ENCODE measurements around the gene NECAB2. TPM values are rescaled to one million over a fixed set of nuclear protein-coding genes. Genes with fewer than 3 reads are reported as not detected.

The NECAB2 gene
- total RNA-seq, 1 donor from 2014 or later = not detected

DNA sequence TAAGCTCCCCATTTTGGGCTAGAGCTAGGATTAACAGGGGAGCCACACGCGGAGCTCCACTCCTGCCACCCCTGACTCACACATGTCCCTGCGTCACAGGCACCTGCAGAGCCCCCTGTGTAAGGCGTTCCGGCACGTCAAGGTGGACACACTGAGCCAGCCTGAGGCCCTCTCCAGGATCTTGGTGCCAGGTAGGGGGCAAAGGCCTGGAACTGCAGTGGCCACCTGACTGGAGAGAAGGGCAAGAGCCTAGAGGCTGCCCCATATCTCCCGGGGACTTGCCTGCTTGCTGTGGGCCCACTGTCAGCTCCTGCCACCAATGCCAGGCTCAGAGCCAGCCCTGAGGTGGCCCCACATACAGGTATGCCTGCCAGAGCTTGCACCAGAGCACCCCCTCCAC, 33.7 kb downstream of the NECAB2 start:
- no peak overlapping the region for H3K4me3 Mint-ChIP-seq (ENCODE audit: low read depth)
- H3K4me1 Mint-ChIP-seq (ENCODE audit: low read depth) = no peaks in the 10 kb centered on the region
- intact Hi-C loops (cut with micrococcal nuclease) = no loop called here

DNA sequence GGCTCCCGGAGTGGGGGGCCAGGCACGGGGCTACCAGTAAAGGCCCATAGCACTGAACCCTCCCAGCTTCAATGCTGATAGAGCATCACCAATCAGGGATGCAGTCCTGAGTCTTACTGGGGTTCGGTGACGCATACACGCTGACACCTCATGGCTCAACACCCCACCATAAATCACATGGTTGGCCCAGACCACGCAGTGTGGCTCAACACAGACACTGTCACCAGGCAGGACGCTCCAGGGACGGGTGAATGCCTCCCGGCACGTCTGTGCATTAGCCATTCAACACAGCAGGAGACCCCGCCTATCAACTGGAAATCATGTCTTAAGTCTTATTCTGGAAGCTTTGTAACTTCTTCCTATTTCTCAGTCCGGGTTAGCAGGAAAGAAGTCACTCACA, 35.0 kb downstream of the NECAB2 start:
- no peak for DNase-seq (ENCODE audit: low spot score)
- H3K36me3 Mint-ChIP-seq (ENCODE audit: low read depth) = no peaks in the 10 kb centered on the region
- H3K27ac Mint-ChIP-seq = no peak overlapping the region
- no peaks in the 10 kb centered on the region for H3K4me1 Mint-ChIP-seq (ENCODE audit: low read depth)
- H3K9me3 Mint-ChIP-seq = no peaks in the 10 kb centered on the region
- no peak overlapping the region for H3K4me3 Mint-ChIP-seq (ENCODE audit: low read depth)
- intact Hi-C loops (cut with micrococcal nuclease) = no loop called here
- peaks cover 5% of the 10 kb centered on the region for H3K27me3 Mint-ChIP-seq (ENCODE audit: low read depth)

More for the DNA sequence above, 33.7 kb downstream of the NECAB2 start:
- Mint-ChIP-seq H3K36me3 (ENCODE audit: low read depth) (no peaks in the 10 kb centered on the region), H3K27ac (no peak overlapping the region), H3K27me3 (ENCODE audit: low read depth) (peaks cover 5% of the 10 kb centered on the region), H3K9me3 (no peaks in the 10 kb centered on the region)
- no peak for DNase-seq (ENCODE audit: low spot score)

DNA sequence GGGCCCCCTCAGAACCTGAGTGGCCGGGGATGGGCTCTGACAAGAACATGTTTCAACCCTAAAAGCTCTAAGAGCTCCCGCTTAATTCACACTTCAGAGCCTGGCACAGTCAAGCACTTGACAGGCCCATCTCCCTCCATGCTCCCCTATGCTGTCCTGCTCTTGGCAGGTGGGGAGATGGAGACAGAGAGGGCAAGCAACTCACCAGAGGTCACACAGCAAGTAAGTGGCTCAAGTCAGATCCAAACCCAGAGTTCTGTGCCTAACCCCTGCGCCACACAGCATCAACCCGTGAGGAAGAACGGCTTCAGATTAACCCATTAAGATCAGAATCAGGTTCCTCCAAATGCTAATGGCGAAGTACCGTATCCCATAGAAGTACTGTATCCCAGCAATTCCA, 36.4 kb downstream of the NECAB2 start:
- DNase-seq (ENCODE audit: low spot score) = no peak
- no peaks in the 10 kb centered on the region for H3K36me3 Mint-ChIP-seq (ENCODE audit: low read depth)
- no peaks in the 10 kb centered on the region for H3K4me1 Mint-ChIP-seq (ENCODE audit: low read depth)
- no peak overlapping the region for H3K4me3 Mint-ChIP-seq (ENCODE audit: low read depth)
- no peak overlapping the region for H3K27ac Mint-ChIP-seq
- intact Hi-C loops (cut with micrococcal nuclease) = no loop called here
- no peaks in the 10 kb centered on the region for H3K9me3 Mint-ChIP-seq
- H3K27me3 Mint-ChIP-seq (ENCODE audit: low read depth) = peaks cover 5% of the 10 kb centered on the region

DNA sequence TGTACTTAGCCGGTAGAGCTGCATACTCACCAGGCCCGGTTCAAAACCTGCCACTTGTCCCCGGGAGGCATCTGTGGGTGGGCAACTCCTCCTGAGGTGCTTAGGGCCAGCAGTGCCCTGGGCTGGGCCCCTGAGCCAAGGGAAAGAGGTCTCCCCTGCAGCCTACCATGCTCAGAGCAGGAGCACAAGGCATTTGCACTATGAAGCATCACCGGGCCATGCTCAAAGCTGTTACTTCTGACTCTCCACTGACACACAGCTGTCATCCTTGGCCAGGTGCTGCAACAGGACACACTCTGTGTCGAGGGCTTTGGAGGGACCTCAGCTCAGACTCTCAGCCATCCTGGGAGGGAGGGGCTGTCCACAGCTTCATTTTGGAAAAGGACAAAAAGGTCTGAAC, 37.3 kb downstream of the NECAB2 start:
- no peaks in the 10 kb centered on the region for H3K36me3 Mint-ChIP-seq (ENCODE audit: low read depth)
- no peaks in the 10 kb centered on the region for H3K9me3 Mint-ChIP-seq
- intact Hi-C loops (cut with micrococcal nuclease) = no loop called here
- H3K4me1 Mint-ChIP-seq (ENCODE audit: low read depth) = no peaks in the 10 kb centered on the region
- peaks cover 5% of the 10 kb centered on the region for H3K27me3 Mint-ChIP-seq (ENCODE audit: low read depth)
- DNase-seq (ENCODE audit: low spot score) = no peak
- no peak overlapping the region for H3K27ac Mint-ChIP-seq
- H3K4me3 Mint-ChIP-seq (ENCODE audit: low read depth) = no peak overlapping the region

DNA sequence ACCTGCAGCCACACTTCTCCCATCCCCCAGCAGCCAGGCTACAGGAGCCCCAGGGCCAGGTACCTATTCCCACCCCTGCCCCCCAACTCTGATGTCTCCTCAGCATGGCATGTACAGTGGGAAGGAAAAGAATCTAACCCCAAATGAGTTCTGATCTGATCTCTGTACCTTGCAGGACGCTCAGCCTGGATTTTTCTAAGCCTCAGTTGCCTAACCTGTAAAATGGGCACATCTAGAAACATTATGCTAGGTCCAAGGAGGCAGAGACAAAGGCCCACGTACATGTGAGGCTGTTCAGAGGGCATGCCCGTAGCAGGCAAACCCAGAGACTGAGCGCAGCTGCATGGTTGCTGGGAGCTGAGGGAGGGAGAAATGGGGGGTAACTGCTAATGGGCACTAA, 39.5 kb downstream of the NECAB2 start:
- no peak overlapping the region for H3K4me3 Mint-ChIP-seq (ENCODE audit: low read depth)
- no peaks in the 10 kb centered on the region for H3K4me1 Mint-ChIP-seq (ENCODE audit: low read depth)
- no peaks in the 10 kb centered on the region for H3K9me3 Mint-ChIP-seq
- no peak for DNase-seq (ENCODE audit: low spot score)
- H3K36me3 Mint-ChIP-seq (ENCODE audit: low read depth) = no peaks in the 10 kb centered on the region
- no peak overlapping the region for H3K27ac Mint-ChIP-seq
- intact Hi-C loops (cut with micrococcal nuclease) = no loop called here
- peaks cover 5% of the 10 kb centered on the region for H3K27me3 Mint-ChIP-seq (ENCODE audit: low read depth)

DNA sequence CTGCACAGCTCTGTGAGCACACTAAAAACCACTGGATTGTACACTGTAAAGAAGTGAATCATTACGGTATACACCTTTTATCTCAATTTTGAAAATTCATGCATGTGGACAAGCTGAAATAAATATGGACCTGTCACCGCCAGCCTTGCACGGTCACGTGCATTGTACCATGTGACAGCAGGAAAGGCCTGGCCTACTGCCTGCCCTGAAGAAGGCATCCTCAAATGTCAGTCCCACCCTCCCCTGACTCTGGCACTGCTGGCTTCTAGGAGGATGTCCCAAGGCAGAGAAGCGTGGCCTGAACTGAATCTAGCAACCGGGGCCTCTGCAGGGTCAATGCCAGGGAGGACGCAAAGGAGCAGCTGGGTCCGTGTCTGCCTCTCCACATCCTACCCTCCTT, 39.9 kb downstream of the NECAB2 start:
- no peaks in the 10 kb centered on the region for H3K4me1 Mint-ChIP-seq (ENCODE audit: low read depth)
- no peak overlapping the region for H3K27ac Mint-ChIP-seq
- no peaks in the 10 kb centered on the region for H3K9me3 Mint-ChIP-seq
- no peak for DNase-seq (ENCODE audit: low spot score)
- H3K36me3 Mint-ChIP-seq (ENCODE audit: low read depth) = no peaks in the 10 kb centered on the region
- peaks cover 5% of the 10 kb centered on the region for H3K27me3 Mint-ChIP-seq (ENCODE audit: low read depth)
- intact Hi-C loops (cut with micrococcal nuclease) = no loop called here
- no peak overlapping the region for H3K4me3 Mint-ChIP-seq (ENCODE audit: low read depth)

DNA sequence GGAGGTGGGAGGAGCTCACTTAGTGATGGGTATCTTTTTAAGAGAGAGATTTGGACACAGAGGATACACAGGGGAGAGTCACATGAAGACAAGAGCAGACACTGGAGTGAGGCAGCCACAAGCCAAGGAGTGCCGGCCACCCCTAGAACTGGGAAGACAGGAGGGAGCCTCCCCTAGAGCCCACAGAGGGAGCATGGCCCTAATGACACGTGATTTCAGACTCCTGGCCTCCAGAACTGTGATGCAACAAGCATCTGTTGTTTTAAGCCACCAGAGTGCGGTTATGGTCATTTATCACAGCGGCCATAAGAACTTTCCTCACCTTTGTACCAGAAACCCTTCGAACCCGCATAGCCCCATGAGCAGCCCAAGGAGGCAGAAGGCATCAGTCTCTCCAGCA, 41.2 kb downstream of the NECAB2 start:
- no peaks in the 10 kb centered on the region for H3K9me3 Mint-ChIP-seq
- intact Hi-C loops (cut with micrococcal nuclease) = no loop called here
- H3K27ac Mint-ChIP-seq = no peak overlapping the region
- no peak for DNase-seq (ENCODE audit: low spot score)
- H3K36me3 Mint-ChIP-seq (ENCODE audit: low read depth) = no peaks in the 10 kb centered on the region
- no peaks in the 10 kb centered on the region for H3K4me1 Mint-ChIP-seq (ENCODE audit: low read depth)
- H3K4me3 Mint-ChIP-seq (ENCODE audit: low read depth) = no peak overlapping the region
- peaks cover 5% of the 10 kb centered on the region for H3K27me3 Mint-ChIP-seq (ENCODE audit: low read depth)

DNA sequence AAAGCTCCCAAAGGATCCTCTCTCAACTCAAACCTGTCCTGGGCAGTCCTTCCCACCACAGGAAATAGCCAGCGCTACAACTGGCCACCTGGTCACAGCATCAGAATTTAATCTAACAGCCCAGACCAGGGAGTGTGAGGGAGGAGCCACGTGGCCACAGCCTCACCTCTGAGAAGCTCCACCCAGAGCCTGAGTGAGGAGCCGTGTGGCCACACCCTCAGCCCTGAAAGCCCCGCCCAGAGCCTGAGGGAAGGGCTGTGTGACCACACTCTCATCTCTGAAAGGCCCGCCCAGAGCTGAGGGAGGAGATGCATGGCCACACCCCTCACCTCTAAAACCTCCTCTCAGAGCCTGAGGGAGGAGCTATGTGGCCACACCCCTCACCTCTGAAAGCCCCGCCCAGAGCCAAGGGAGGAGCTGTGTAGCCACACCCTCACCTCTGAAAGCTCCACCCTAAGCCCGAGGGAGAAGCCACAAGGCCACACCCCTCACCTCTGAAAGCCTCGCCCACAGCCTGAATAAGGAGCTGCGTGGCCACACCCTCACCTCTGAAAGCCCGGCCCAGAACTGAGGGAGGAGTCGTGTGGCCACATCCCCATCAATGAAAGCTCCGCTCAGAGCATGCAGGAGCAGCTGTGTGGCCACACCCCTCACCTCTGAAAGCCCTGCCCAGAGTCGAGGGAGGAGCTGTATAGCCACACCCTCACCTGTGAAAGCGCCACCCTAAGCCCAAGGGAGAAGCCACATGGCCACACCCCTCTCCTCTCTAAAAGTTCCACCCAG, 45.9 kb downstream of the NECAB2 start:
- Mint-ChIP-seq H3K9me3 (no peaks in the 10 kb centered on the region), H3K27me3 (ENCODE audit: low read depth) (no peaks in the 10 kb centered on the region), H3K36me3 (ENCODE audit: low read depth) (no peaks in the 10 kb centered on the region), H3K27ac (no peak overlapping the region), H3K4me3 (ENCODE audit: low read depth) (no peak overlapping the region), H3K4me1 (ENCODE audit: low read depth) (no peaks in the 10 kb centered on the region)
- DNase-seq (ENCODE audit: low spot score) = peak; percentile 72
- intact Hi-C loops (cut with micrococcal nuclease) = no loop called here

DNA sequence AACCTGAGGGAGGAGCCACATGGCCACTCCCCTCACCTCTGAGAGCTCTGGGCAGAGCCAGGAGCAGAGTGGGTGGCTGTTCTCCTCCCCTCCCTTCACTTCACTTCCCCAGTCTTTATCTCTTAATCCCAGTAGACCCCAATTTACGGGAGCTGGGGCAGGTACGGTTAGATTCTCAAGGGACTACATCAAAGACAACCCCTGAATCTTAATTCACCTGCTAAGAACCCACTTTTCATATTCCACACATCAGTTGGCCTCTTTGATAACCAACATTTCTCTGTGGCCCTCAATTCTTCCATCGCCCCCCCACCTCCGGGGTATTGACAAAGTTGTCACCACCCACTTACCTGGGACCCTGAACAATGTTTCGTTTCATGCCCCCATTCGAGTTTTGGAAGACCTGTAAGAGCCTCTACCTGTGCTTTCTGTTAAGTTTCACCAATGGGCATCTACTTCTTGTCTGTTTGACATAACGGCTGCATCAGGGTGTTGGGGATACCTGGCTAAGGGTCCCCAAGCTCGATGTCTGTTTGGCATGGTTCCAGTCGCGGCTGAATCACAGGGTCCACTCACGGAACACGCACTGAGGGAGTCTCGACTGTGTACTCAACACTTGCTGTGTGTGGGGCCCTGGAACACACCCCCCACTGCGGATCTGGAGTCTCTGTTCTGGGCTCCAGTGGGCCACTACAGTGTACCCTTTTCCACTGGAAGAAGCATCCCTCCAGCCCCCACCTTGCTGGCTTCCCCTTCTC, 46.7 kb downstream of the NECAB2 start:
- H3K9me3 Mint-ChIP-seq = no peaks in the 10 kb centered on the region
- intact Hi-C loops (cut with micrococcal nuclease) = no loop called here
- no peaks in the 10 kb centered on the region for H3K36me3 Mint-ChIP-seq (ENCODE audit: low read depth)
- no peak for DNase-seq (ENCODE audit: low spot score)
- H3K4me3 Mint-ChIP-seq (ENCODE audit: low read depth) = no peak overlapping the region
- no peaks in the 10 kb centered on the region for H3K27me3 Mint-ChIP-seq (ENCODE audit: low read depth)
- no peaks in the 10 kb centered on the region for H3K4me1 Mint-ChIP-seq (ENCODE audit: low read depth)
- no peak overlapping the region for H3K27ac Mint-ChIP-seq

DNA sequence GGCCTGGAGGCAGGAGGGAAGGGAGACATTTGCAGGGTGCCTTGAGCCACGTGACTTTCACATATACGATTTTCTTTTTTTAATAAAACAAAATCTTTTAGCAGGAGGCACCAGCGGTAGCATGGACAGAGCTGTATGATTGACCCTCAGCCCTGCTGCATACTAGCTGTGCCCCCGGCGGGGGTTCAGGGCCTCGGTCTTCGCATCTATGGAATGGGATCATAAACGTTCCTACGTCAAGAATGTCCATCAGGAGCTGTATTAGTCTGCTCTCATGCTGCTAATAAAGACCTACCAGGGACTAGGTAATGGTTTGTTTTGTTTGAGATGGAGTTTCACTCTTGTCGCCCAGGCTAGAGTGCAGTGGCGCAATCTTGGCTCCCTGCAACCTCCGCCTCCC, 47.4 kb downstream of the NECAB2 start:
- H3K9me3 Mint-ChIP-seq = no peaks in the 10 kb centered on the region
- H3K4me3 Mint-ChIP-seq (ENCODE audit: low read depth) = no peak overlapping the region
- H3K4me1 Mint-ChIP-seq (ENCODE audit: low read depth) = no peaks in the 10 kb centered on the region
- H3K36me3 Mint-ChIP-seq (ENCODE audit: low read depth) = no peaks in the 10 kb centered on the region
- intact Hi-C loops (cut with micrococcal nuclease) = no loop called here
- H3K27ac Mint-ChIP-seq = no peak overlapping the region
- H3K27me3 Mint-ChIP-seq (ENCODE audit: low read depth) = no peaks in the 10 kb centered on the region
- no peak for DNase-seq (ENCODE audit: low spot score)

DNA sequence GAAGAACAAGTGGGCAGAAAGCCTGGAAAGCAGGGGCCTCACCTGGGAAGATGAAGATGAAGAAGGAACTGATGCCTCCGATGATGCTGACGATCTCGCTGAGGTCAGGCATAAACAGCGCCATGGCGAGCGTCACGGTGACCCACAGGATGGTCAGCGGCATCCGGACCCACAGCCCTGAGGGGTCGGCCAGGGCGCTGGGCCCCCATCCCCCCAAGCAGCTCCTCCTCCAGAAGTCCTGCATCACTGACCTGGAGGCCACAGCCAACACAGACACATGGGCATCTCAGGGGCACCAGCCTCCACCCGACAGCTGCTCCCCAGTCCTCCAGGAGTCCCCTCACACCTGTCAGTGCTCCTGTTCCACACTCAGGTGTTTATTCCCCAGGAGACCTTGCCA, 48.4 kb downstream of the NECAB2 start:
- Mint-ChIP-seq H3K27ac (no peak overlapping the region), H3K27me3 (ENCODE audit: low read depth) (no peaks in the 10 kb centered on the region), H3K9me3 (peaks cover 7% of the 10 kb centered on the region), H3K36me3 (ENCODE audit: low read depth) (no peaks in the 10 kb centered on the region), H3K4me1 (ENCODE audit: low read depth) (no peaks in the 10 kb centered on the region), H3K4me3 (ENCODE audit: low read depth) (no peak overlapping the region)
- intact Hi-C loops (cut with micrococcal nuclease) = no loop called here
- no peak for DNase-seq (ENCODE audit: low spot score)

DNA sequence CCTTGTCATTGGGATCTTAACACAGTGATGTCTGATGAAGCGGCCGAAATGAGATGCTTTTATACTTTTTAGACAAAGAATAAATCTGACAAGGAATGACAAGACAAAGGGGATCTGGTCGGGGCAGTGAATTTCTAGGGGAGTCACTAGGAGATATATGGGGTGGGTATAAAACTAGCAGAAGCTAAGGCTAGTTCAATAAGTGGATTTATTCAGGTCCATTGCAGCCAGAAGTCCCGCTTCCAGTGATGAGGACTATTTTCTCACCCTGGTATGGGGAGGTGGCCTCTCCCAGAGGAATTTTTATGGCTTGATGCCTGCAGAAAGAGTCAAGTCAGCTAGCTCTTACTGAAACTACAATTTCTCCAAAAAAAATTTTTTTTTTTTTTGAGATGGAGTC, 50.7 kb downstream of the NECAB2 start:
- no peaks in the 10 kb centered on the region for H3K4me1 Mint-ChIP-seq (ENCODE audit: low read depth)
- DNase-seq (ENCODE audit: low spot score) = no peak
- no peaks in the 10 kb centered on the region for H3K36me3 Mint-ChIP-seq (ENCODE audit: low read depth)
- H3K4me3 Mint-ChIP-seq (ENCODE audit: low read depth) = no peak overlapping the region
- H3K27ac Mint-ChIP-seq = no peak overlapping the region
- H3K9me3 Mint-ChIP-seq = peaks cover 9% of the 10 kb centered on the region
- intact Hi-C loops (cut with micrococcal nuclease) = no loop called here
- no peaks in the 10 kb centered on the region for H3K27me3 Mint-ChIP-seq (ENCODE audit: low read depth)

DNA sequence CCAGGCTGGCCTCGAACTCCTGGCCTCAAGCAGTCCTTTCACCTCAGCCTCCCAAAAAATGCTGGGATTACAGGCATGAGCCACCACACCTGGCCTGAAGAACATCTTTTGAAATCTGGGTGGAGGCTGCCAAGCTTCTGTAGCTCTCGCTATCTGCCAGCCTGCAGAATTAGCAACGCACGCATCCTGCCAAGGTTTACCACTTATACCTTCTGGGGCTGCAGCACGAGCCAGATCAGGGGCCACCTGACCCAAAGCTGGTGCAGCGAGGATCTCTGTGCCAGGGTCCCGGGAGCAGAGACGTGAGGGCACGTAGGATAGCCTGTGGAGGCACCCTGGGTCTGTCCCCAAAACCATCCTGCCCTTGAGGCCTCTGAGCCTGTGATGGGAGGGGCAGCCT, 52.3 kb downstream of the NECAB2 start:
- Mint-ChIP-seq H3K4me1 (ENCODE audit: low read depth) (no peaks in the 10 kb centered on the region), H3K9me3 (peaks cover 9% of the 10 kb centered on the region), H3K27ac (no peak overlapping the region), H3K27me3 (ENCODE audit: low read depth) (no peaks in the 10 kb centered on the region), H3K36me3 (ENCODE audit: low read depth) (no peaks in the 10 kb centered on the region), H3K4me3 (ENCODE audit: low read depth) (no peak overlapping the region)
- intact Hi-C loops (cut with micrococcal nuclease) = no loop called here
- DNase-seq (ENCODE audit: low spot score) = no peak
